Endothelial cell of umbilical vein (primary cell): ENCODE data around the gene ARHGAP22. TPM values are rescaled to one million over a fixed set of nuclear protein-coding genes. Genes with fewer than 3 reads are reported as not detected.

Experiments
- BruUV-seq: library from RNA; stranded (reverse); fragments of 400-500 nt; replicated peaks from 2 replicates; lab custom pipeline; 2021; lab: Mats Ljungman, UMichigan
- CTCF ChIA-PET: fragments of 300-600, 350-600 bp; sonication (Branson Sonifier 250); formaldehyde crosslinking; loops from one replicate; lab custom pipeline; 2021; ENCODE audit warnings: antibody characterized with exemption, inconsistent platforms; lab: Charles Lee
- POLR2A ChIA-PET: fragments of 300-600, 350-600 bp; sonication (Branson Sonifier 250); formaldehyde crosslinking; loops from one replicate; lab custom pipeline; 2021; ENCODE audit warnings: antibody characterized with exemption, inconsistent platforms; lab: Charles Lee
- DNase-seq: peaks from one replicate; pipeline ENCODE4 v3.0.0-alpha.2; 2011; ENCODE audit warnings: low read depth, low spot score
- FAIRE-seq: peaks from 2 replicates; lab custom pipeline; 2011; peaks lifted over from hg19 to GRCh38; lab: Jason Lieb, UNC
- H2AFZ ChIP-seq: 2 replicates; pipeline ENCODE4 v1.6.0; 2012; ENCODE audit warnings: low read depth, low read length, control low read depth, inconsistent platforms
- H3K27ac ChIP-seq: 2 replicates; pipeline ENCODE4 v1.5.1; 2011; ENCODE audit warnings: low read depth, mild to moderate bottlenecking, control low read depth, low read length, moderate library complexity; ENCODE audit not compliant: insufficient read depth
- H3K27me3 ChIP-seq, 2 experiments: 2 replicates each; pipeline versions ENCODE4 v1.6.0 to v1.6.1; 2011; ENCODE audit warnings: low read length in 2 of 2, mixed read lengths in 1 of 2; ENCODE audit not compliant: control insufficient read depth in 2 of 2, insufficient read depth in 2 of 2
- H3K36me3 ChIP-seq, 2 experiments: 2 replicates in 1 of 2; 3 replicates in 1 of 2; pipeline ENCODE4 v1.5.1; 2011; ENCODE audit warnings: low read length in 2 of 2, mild to moderate bottlenecking in 1 of 2, moderate library complexity in 1 of 2; ENCODE audit not compliant: control insufficient read depth in 2 of 2, insufficient read depth in 2 of 2; ENCODE audit errors: extremely low read depth in 1 of 2
- H3K4me1 ChIP-seq: 3 replicates; pipeline ENCODE4 v1.5.1; 2011; ENCODE audit warnings: mild to moderate bottlenecking, low read length; ENCODE audit not compliant: control insufficient read depth, insufficient read depth; ENCODE audit errors: extremely low read depth
- H3K4me2 ChIP-seq: 2 replicates; pipeline ENCODE4 v1.6.1; 2011; ENCODE audit warnings: low read length, control low read depth, mixed read lengths; ENCODE audit not compliant: insufficient read depth
- H3K4me3 ChIP-seq, 3 experiments: fragments of 200-600 bp in 1 of 3; sonication (generic), shearing (Covaris generic) in 1 of 3; replicated peaks in 1 of 3; 2 replicates each; pipeline ENCODE4 v1.5.1; 2011 to 2016; ENCODE audit warnings: control low read depth in 3 of 3, low read length in 3 of 3, mild to moderate bottlenecking in 2 of 3, inconsistent platforms in 1 of 3, low read depth in 1 of 3, moderate library complexity in 1 of 3; ENCODE audit not compliant: insufficient read depth in 1 of 3
- H3K79me2 ChIP-seq: 2 replicates; pipeline ENCODE4 v1.6.0; 2012; ENCODE audit warnings: low read length, inconsistent platforms; ENCODE audit not compliant: control insufficient read depth, insufficient read depth
- H3K9ac ChIP-seq: replicated peaks from 2 replicates; pipeline ENCODE3; 2011; ENCODE audit warnings: low read length, control low read depth; ENCODE audit not compliant: insufficient read depth; ENCODE audit errors: extremely low read depth
- H3K9me1 ChIP-seq: replicated peaks from 3 replicates; pipeline ENCODE4 v1.6.0; 2011; ENCODE audit warnings: mild to moderate bottlenecking, low read length; ENCODE audit not compliant: control insufficient read depth, insufficient read depth; ENCODE audit errors: extremely low read depth
- H3K9me3 ChIP-seq: replicated peaks from 2 replicates; pipeline ENCODE4 v1.5.1; 2012; ENCODE audit warnings: low read length, inconsistent platforms; ENCODE audit not compliant: control insufficient read depth, insufficient read depth
- H4K20me1 ChIP-seq: replicated peaks from 2 replicates; pipeline ENCODE3; 2011; ENCODE audit warnings: mild to moderate bottlenecking, low read length; ENCODE audit not compliant: control insufficient read depth, insufficient read depth; ENCODE audit errors: extremely low read depth
- EZH2 ChIP-seq: IDR thresholded peaks from 2 replicates; pipeline ENCODE4 v1.6.1; 2012; ENCODE audit warnings: borderline replicate concordance, low read depth, mild to moderate bottlenecking, moderate library complexity, low read length, inconsistent platforms; ENCODE audit not compliant: severe bottlenecking
- FOS ChIP-seq: IDR thresholded peaks from 2 replicates; pipeline ENCODE4 v1.6.1; 2011; ENCODE audit warnings: mild to moderate bottlenecking, low read length, moderate library complexity, borderline replicate concordance; ENCODE audit not compliant: insufficient read depth
- GATA2 ChIP-seq: IDR thresholded peaks from 2 replicates; pipeline ENCODE4 v1.7.0; 2011; ENCODE audit warnings: low read depth, mild to moderate bottlenecking, moderate library complexity, mixed read lengths, low read length; ENCODE audit not compliant: insufficient read length, insufficient read depth
- JUN ChIP-seq: IDR thresholded peaks from 2 replicates; pipeline ENCODE4 v1.6.1; 2011; ENCODE audit warnings: borderline replicate concordance, low read depth; ENCODE audit not compliant: insufficient read length, insufficient read depth
- MYC ChIP-seq: IDR thresholded peaks from one replicate; pipeline ENCODE4 v1.6.1; 2011; ENCODE audit warnings: mild to moderate bottlenecking, low read depth, low read length
- POLR2A ChIP-seq: IDR thresholded peaks from 2 replicates; pipeline ENCODE4 v1.6.1; 2012; ENCODE audit warnings: low read depth, mild to moderate bottlenecking, control low read depth, low read length
- POLR2AphosphoS5 ChIP-seq: IDR thresholded peaks from 2 replicates; pipeline ENCODE4 v1.6.1; 2012; ENCODE audit warnings: low read depth, mild to moderate bottlenecking, control low read depth, low read length, moderate library complexity; ENCODE audit not compliant: insufficient read depth
- dilution Hi-C: fragments of 300-500 bp; cut with MboI; formaldehyde crosslinking; loops from one replicate; pipeline ENCODE4 v1.15.0; 2019; ENCODE audit warnings: low sequenced_read_pairs; ENCODE audit not compliant: extremely low pct_ligation_motif_present
- intact Hi-C: fragments of 100-400 bp; cut with micrococcal nuclease; formaldehyde crosslinking; loops from one replicate; pipeline ENCODE4 v1.10.0; 2022
- polyA plus RNA-seq, 4 experiments: library from polyadenylated mRNA; depleted of rRNA in 3 of 4; stranded (reverse) in 3 of 4; unstranded in 1 of 4; fragments of >200 nt; gene quantifications; 2 replicates each; pipeline versions ENCODE4 v1.2.1 to v1.2.3, GENCODE V29; 2011 to 2012; ENCODE audit warnings: missing spikeins in 1 of 4
- total RNA-seq: library from RNA; stranded (reverse); gene quantifications from 2 replicates; pipeline ENCODE4 v1.2.3, GENCODE V29; 2021
- TF ChIP-seq, protein P1 (sequence below): IDR thresholded peaks from 2 replicates; pipeline ENCODE4 v1.6.1; 2011; ENCODE audit not compliant: insufficient read depth, insufficient read length
- TF ChIP-seq, protein P2 (sequence below), 2 donors: IDR thresholded peaks; 1 replicate in 1 of 2; 2 replicates in 1 of 2; pipeline ENCODE4 v1.5.1; 2011; ENCODE audit warnings: low read length in 2 of 2, mild to moderate bottlenecking in 2 of 2, moderate library complexity in 2 of 2, control low read depth in 1 of 2, inconsistent platforms in 1 of 2, low read depth in 1 of 2; ENCODE audit not compliant: insufficient read depth in 1 of 2; ENCODE audit errors: extremely low read depth in 1 of 2

Gene ARHGAP22
- total and polyA plus RNA-seq, 2 donors (not counting 3 experiments of a cell fraction or from before 2014, with no cell fraction given) = 8.6 to 50.3 TPM

DNA sequence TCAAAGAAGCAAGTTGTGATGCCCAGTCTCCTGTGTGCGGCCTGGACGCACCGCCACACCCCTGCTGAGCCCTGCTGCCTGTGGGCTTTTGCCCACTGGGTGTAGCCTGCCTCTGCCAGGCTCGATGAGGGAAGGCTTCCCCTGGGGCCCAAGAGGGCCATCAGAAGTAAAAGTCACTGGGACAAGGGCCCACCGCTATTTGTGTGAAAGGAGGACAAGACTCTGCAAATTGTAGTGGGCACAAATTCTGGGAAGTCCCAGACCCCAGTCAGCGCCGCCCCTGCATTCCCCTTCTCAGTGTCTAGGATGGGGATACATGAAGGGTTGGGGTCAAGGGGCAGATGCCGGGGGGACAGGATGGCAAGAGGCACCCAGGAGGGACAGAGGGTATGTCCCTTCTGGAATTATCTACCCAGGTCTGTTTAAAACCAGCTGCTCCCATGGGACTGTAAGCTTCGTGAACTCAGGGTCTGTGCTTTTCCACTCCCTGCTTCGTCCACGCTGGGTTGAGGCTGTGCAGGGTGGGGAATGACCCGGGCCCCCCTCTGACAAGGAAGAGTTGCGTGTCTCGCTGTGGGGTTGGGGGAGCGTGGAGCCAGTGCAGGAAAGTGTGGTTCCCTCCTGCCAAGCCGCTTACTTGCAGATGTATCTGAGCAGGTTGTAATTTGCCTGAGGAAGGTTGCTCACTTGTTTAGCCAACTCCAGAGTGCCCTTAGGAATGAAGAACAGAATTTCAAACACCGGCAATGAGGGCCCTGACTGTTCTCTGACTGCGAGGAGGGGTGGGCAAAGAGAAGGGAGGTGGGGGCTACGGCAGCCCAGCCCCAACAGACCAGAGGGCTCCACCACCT, 151.2 kb downstream of the ARHGAP22 start:
- BruUV-seq = no TSS peak
- Histone ChIP-seq H3K9me3 (no peaks in the 10 kb centered on the region), H3K9me1 (no peaks in the 10 kb centered on the region), H3K4me3 (no peak overlapping the region), H4K20me1 (no peaks in the 10 kb centered on the region), H3K36me3 (peaks cover 3 to 14% of the 10 kb centered on the region in 2 experiments), H3K4me2 (no peak overlapping the region), H2AFZ (no peak overlapping the region), H3K79me2 (peaks cover 2% of the 10 kb centered on the region), H3K4me1 (peaks cover 14% of the 10 kb centered on the region), H3K27me3 (no peaks in the 10 kb centered on the region), H3K9ac (no peak overlapping the region), H3K27ac (no peak overlapping the region)
- ChIA-PET POLR2A (no interaction called here), CTCF (interaction anchor here (0.8 to 1.2 kb wide), 2 partner anchors 9 to 10 kb away, joined by 3 to 4 read pairs; no protein-coding TSS in a partner anchor)
- DNase-seq (no peak), FAIRE-seq (no peak)
- intact Hi-C loops = no loop called here
- dilution Hi-C loops = no loop called here
- TF ChIP-seq POLR2AphosphoS5 (no peak), JUN (no peak), MYC (no peak), FOS (no peak), GATA2 (no peak), POLR2A (no peak), EZH2 (no peak)
- TF ChIP-seq, protein P1, sequence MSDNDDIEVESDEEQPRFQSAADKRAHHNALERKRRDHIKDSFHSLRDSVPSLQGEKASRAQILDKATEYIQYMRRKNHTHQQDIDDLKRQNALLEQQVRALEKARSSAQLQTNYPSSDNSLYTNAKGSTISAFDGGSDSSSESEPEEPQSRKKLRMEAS = no peak
- TF ChIP-seq, protein P2, sequence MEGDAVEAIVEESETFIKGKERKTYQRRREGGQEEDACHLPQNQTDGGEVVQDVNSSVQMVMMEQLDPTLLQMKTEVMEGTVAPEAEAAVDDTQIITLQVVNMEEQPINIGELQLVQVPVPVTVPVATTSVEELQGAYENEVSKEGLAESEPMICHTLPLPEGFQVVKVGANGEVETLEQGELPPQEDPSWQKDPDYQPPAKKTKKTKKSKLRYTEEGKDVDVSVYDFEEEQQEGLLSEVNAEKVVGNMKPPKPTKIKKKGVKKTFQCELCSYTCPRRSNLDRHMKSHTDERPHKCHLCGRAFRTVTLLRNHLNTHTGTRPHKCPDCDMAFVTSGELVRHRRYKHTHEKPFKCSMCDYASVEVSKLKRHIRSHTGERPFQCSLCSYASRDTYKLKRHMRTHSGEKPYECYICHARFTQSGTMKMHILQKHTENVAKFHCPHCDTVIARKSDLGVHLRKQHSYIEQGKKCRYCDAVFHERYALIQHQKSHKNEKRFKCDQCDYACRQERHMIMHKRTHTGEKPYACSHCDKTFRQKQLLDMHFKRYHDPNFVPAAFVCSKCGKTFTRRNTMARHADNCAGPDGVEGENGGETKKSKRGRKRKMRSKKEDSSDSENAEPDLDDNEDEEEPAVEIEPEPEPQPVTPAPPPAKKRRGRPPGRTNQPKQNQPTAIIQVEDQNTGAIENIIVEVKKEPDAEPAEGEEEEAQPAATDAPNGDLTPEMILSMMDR (IDR thresholded peaks at IDR 0.05; ENCODE audit: extremely low read depth in 1 of 2, insufficient read depth in 1 of 2, low read depth in 1 of 2, low read length in 2 of 2) = no peak
